Measurements from ENCODE around the gene NDFIP1. TPM values are rescaled to one million over a fixed set of nuclear protein-coding genes. Genes with fewer than 3 reads are reported as not detected.

The NDFIP1 gene
- total and polyA plus RNA-seq, 2 of the 13 experiments (the other 11 are each of a cell fraction or from before 2014, with no cell fraction given), result 12.4 to 15.7 TPM

GRCh38 chr5:142133330-142134206 is 25.0 kb downstream of the NDFIP1 start (continued):
- TF ChIP-seq, protein P1, sequence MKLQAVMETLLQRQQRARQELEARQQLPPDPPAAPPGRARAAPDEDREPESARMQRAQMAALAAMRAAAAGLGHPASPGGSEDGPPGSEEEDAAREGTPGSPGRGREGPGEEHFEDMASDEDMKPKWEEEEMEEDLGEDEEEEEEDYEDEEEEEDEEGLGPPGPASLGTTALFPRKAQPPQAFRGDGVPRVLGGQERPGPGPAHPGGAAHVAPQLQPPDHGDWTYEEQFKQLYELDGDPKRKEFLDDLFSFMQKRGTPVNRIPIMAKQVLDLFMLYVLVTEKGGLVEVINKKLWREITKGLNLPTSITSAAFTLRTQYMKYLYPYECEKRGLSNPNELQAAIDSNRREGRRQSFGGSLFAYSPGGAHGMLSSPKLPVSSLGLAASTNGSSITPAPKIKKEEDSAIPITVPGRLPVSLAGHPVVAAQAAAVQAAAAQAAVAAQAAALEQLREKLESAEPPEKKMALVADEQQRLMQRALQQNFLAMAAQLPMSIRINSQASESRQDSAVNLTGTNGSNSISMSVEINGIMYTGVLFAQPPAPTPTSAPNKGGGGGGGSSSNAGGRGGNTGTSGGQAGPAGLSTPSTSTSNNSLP (IDR thresholded peaks at IDR 0.05; ENCODE audit: low read depth, low read length), result peak; percentile 47; the same call in 1 of the 2 replicates

DNA sequence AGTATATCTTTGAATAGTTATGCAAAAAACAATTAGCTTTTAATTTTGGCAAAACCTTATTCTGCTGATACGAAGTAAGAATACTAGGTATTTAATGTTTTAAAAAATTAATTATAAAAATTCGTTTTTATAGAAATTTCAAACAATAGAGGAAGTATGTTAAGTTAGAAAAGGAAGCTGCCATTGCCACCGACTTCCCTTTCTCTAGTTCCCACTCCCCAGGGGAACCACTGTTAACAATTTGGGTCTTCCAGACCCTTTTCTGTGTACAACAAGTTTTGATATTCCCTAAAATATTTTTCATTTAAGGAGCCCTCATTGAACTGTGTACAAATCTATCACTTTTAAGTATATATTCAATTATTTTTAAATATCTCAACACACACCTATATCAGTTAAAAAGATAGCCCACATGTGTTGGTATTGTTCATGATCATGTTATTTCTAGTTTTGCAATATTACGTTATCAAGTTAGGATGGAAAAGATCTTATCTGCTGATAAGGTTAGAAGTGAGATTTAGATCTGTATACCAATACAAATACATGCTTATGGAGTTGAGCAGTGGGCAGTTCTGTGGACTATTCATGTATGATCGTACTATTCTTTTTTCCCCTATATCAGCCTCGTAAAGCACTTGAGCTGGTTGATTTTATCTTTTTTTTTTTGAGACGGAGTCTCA is 25.9 kb downstream of the NDFIP1 start:
- no peak overlapping the region for H2AFZ ChIP-seq (ENCODE audit: low read length)
- in situ Hi-C loops (cut with HindIII; ENCODE audit: extremely low pct_ligation_motif_present, low pct_unique_long_range_greater_than_20kb), result loop anchor here (25.0 kb wide), 1 partner anchor 447 kb away; the partner anchor contains the start of gene ARAP3
- no peaks in the 10 kb centered on the region for H3K79me2 ChIP-seq (ENCODE audit: insufficient read depth, low read length)
- H3K4me3 ChIP-seq (replicated peaks in 1 of 3; ENCODE audit: insufficient read depth in 1 of 3, low read depth in 2 of 3, low read length in 3 of 3), result no peak overlapping the region
- H3K27me3 ChIP-seq (ENCODE audit: control insufficient read depth in 1 of 2, insufficient read depth in 2 of 2, low read length in 2 of 2), result no peaks in the 10 kb centered on the region
- CTCF ChIA-PET (ENCODE audit: low intra/inter-chr PET ratio, low total read pairs), result no interaction called here
- no peaks in the 10 kb centered on the region for H3K9me3 ChIP-seq (ENCODE audit: low read length)
- H3K9ac ChIP-seq (ENCODE audit: insufficient read depth, low read depth, low read length), result no peak overlapping the region
- peaks cover 1 to 15% of the 10 kb centered on the region in 2 experiments; a peak in 3 of 5 replicates for H3K36me3 ChIP-seq (replicated peaks in 1 of 2; ENCODE audit: control insufficient read depth in 1 of 2, insufficient read depth in 2 of 2, low read length in 2 of 2)
- ATAC-seq (no peak), DNase-seq (ENCODE audit: low spot score) (no peak), FAIRE-seq (no peak)
- TF ChIP-seq ZNF878 (CRISPR knock-in tag; IDR thresholded peaks at IDR 0.05) (no peak), ZNF367 (CRISPR knock-in tag; IDR thresholded peaks at IDR 0.05; ENCODE audit: borderline replicate concordance) (no peak)
- intact Hi-C loops (cut with micrococcal nuclease; ENCODE audit: unreplicated experiment), result no loop called here
- peaks cover 17% of the 10 kb centered on the region for H3K4me1 ChIP-seq (ENCODE audit: insufficient read depth, low read length)
- H3K4me2 ChIP-seq (ENCODE audit: low read depth, low read length), result no peak overlapping the region
- BruUV-seq (replicated peaks), result no TSS peak
- H3K27ac ChIP-seq (ENCODE audit: extremely low read length, insufficient read depth, low read length), result no peak overlapping the region
- 77% methylated on average over 7 of the region's 7 CpGs for WGBS (ENCODE audit: low lambda C conversion rate)
- H4K20me1 ChIP-seq (ENCODE audit: insufficient read depth, low read length), result no peaks in the 10 kb centered on the region
- POLR2A ChIA-PET, result no interaction called here
